NAMALWA (cell line): ENCODE data around the gene PEX3.

Source experiments
- DNase-seq: peaks from one replicate; pipeline ENCODE4 v3.0.0-alpha.2; 2015; ENCODE audit warnings: low spot score

Gene PEX3, protein sequence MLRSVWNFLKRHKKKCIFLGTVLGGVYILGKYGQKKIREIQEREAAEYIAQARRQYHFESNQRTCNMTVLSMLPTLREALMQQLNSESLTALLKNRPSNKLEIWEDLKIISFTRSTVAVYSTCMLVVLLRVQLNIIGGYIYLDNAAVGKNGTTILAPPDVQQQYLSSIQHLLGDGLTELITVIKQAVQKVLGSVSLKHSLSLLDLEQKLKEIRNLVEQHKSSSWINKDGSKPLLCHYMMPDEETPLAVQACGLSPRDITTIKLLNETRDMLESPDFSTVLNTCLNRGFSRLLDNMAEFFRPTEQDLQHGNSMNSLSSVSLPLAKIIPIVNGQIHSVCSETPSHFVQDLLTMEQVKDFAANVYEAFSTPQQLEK

DNA sequence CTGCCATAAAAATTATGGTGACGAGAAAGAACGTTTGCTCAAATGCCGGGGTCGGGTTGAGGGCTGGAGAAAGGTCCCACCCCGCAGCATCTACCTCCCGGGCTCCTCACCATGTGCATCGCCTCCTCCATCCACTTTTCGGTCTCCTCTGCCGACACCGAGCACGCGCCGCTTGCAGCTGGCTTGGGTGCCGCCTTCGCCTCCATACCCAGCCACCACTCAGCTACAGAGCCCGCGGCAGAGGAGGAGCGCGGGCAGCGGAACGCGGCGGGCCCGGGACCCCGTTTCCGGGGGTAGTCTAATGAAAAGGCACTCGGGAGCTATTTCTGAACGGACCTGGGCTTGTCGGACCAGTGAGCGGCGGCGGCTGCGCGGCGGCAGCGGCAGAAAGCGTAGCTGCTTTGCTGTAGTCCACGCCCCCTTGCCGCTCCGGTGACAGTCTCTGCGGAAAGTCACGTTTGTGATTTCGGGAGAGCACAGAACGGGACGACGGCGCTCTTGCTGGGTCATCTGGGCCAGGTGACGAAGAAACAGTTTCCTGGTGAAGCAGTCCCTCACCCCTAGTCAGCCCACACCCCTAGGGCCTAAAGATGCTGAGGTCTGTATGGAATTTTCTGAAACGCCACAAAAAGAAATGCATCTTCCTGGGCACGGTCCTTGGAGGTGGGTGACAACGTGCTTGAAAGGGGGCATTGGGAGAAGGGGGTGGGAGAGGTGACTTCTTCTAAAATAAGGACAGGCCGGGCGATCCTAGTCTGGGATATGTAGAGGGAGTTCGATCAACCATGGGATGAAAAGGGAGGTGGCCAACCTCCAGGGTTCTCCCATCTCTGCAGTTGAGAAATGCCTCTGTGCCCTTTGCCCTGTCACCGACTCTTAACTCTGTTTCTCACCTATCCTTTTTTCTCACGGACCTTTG, at the start of gene PEX3, which contains the start of gene ADAT2:
TSS of gene PEX3 (plus strand) at position 353 of the 919 bp plus-strand sequence. CDS start at position 591, 238 bp downstream.
TSS of gene ADAT2 (minus strand) at position 243 of the 919 bp plus-strand sequence. CDS start at position 206, 37 bp downstream.
- peak; percentile 96 for DNase-seq

DNA sequence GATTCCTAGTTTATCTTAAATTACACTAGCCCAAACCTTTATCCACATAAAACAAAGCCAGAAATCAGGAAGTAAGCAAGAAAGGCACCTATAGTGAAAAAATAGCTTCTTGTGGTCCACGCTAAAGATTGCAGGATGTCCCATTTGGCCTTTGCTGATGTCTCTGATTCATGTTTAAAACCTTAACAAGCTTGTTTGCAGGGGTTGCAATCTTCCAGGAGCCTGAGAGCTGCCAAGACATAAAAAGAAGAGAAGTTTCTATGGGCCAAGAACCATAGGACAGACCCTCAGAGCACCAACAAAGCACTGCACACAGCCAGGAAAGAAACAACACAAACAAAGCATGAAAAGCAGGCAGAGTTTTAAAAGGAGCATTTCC, 49.5 kb upstream of the PEX3 start:
- no peak for DNase-seq

DNA sequence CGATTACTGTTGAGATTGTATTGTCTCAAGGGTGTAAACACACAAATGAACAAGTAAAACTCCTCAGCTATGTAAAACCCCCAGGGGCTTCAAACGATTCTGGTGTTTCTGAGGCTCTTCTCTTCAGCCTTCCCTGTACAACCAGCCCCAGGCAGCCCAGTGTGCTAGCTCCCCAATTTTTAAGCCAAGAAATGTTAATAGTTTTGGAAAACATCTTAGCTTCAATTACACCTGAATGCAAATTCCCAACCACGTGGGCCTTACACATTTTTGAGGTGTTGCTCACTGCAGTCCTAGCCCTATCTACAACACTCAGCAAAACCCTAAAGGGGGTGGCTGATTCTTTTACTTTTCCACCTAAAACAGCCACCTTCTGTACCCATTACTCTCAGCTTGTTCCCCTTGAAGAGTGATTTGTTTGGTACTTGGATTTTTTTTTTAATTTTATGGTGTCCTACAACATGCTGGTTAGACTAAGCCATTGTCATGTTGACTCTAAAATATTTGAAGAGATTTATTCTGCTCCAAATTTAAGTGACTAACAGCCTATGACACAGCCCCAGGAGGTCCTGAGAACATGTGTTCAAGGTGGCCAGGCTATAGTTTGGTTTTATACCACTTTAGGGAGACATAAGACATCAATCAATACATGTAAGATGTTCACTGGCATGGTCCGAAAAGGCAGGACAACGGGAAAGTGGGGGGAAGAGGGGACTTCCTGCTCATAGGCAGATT, 48.8 kb upstream of the PEX3 start:
- no peak for DNase-seq

- DNase-seq = no peak
Observed at GRCh38 chr6:143402721-143403336, 47.8 kb upstream of the PEX3 start.

GRCh38 chr6:143405373-143406154, 45.0 kb upstream of the PEX3 start:
- no peak for DNase-seq

DNA sequence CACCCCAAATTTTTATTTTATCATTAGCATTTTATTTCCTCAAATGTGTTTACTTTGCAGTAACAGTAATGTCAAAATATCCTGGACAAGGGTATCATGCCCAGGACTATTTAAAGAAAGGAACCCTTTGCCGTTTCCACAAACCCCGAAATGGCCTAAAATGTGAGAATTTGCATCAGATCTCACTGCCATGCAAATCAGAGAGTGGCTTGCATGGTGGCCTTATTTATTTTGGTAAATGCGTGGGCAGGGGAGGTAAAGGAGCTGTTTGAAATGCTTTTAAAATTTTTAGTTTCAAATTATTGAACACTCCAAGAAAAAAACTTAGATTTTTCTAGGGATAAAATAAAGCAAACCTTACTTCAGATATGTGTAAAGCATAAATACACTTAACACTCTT, 43.9 kb upstream of the PEX3 start:
- DNase-seq = no peak

GRCh38 chr6:143408151-143408786, 42.3 kb upstream of the PEX3 start:
- no peak for DNase-seq

GRCh38 chr6:143408787-143409162, 41.8 kb upstream of the PEX3 start:
- DNase-seq = no peak

GRCh38 chr6:143410859-143411270, 39.7 kb upstream of the PEX3 start:
- DNase-seq = no peak

DNA sequence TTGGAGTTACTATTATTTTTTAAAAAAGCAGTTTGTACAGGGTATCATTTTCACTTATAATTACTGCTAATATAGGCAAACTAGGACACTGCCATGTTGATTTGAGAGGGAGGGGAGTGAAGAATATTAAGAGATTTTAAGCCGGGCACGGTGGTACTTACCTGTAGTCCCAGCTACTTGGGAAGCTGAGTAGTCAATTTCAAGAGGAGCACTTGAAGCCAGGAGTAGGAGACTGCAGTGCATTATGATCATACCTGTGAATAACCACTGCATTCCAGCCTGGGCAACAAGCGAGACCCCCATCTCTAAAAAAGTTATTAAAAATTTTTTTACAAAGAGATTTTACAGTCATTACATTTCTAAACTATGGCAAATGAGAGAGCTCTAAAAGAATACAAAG, 35.8 kb upstream of the PEX3 start:
- DNase-seq = no peak

- no peak for DNase-seq
Observed at GRCh38 chr6:143419526-143419925, 31.1 kb upstream of the PEX3 start.

DNA sequence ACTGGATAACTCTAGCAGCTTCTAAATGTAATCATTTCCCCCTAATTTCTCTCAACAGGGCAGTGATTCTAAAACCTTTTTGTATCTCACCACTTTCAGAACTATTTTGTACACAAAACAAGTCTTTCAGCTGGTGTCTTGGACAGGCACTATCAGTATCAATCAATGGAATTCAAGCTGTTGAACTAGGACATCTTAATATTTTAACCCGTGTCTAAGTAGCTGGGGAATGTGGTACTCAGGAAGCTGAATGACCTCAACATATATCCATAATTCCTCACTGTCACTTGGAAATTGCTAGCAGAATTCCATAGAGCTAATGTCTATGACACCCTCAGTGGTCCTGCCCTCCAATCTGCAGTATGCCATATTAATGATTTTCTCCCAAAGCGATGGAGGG, 24.6 kb upstream of the PEX3 start:
- no peak for DNase-seq

- DNase-seq = peak; percentile 83
Observed at GRCh38 chr6:143427109-143427817, 23.3 kb upstream of the PEX3 start.

DNA sequence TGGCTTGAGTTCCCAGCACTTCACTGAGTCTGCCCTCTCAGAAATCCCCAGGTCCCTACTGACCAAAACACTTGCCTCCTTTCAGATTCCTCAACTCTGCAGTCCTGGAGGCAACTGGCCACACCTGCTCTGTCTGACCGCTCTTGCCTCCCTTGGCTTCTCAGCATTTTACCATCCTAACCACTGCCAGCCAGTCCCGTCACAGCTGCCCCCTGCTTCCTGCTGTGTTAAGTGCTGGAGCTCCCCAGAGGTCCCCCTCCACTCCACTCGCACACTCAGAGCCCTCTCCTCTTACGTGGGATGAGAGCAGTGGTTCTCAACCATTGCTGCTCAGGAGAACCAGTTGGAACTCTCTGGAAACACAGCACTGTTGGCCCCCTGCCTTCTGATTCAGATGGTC, 20.6 kb upstream of the PEX3 start:
- DNase-seq = no peak

DNA sequence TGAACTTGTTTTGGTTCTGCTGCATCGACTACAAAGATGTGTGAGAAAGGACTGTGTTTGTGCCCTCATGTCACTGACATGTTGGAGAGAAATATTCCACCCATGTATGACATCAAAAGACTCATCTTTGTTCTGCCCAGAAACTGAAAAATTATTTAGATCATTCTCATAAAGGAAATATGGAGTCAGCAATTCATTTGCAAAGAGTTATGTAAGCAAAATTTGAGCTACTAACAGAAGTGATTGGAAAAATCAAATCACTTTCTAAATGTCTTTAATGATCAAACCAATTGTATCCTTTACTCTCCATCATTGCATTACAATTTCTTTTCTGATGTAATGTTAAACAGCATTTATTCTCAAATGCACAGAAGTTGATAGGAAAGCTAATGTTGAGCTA, 19.4 kb upstream of the PEX3 start:
- no peak for DNase-seq

DNA sequence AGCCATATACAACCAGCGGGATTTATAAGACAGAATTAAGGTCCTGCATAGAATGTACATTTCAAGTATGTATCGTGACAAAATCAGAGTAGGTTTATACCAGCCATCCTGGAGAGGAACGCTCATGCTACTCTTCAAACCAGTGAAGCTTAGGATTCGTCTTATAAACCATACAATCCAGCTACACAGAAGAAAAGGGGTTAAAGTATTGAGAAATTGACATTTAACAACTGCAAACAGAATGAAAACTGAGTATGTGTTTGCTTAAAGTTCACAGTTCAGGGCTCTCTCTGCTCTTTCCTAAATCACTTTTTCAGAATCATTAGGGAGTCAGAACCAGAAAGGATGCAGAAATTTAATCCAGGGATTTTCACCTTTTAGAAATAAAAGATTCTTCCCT, 18.0 kb upstream of the PEX3 start:
- no peak for DNase-seq

DNA sequence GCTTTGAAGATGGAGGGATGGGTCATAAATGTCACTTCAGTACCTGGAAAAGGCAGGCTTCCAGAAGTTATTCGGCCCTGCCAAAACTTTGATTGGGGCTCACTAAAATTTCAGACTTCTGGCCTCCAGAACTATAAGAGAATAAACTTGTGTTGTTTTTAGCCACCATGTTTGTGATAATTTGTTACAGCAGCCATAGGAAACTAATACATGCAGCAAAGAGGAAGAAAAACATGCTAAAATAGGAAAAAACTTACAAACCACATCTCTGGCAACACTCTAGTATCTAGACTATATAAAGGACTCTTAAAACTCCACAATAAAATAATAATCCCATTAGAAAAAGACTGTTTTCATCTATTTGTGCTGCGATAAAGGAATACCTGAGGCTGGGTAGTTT, 9.6 kb upstream of the PEX3 start:
- no peak for DNase-seq

DNA sequence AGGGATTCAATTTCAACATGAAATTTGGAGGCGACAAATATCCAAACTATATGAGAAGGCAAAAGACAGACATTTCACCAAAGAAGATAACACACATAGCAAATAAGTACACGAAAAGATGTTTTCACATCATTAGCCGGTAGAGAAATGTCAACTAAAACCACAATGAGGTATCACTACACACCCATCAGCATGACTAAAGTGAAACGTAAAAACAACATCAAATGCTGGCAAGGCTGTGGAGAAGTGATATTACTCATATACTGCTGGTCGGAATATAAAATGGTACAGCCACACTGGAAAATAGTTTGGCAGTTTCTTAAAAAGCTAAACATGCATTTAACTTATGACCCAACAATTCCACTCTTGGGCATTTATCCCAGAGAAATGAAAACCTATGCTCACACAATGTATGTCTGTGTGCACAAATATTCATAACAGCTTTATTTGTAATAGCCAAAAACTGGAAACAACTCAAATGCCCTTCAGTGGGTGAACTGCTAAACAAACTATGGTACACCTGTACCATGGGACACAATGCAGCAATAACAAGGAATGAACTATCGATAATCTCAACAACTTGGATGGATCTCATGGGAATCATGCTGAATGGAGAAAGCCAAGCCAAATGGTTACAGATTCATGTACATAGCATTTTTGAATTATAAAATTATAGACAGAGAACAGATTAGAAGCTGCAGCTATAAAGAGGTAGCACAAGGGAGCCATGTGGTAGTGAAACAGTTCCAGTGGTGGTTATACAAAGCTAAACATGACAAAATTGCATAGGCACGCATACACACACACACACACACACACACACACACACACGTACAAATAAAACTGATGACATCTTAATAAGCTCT, 8.7 kb upstream of the PEX3 start:
- DNase-seq = no peak

DNA sequence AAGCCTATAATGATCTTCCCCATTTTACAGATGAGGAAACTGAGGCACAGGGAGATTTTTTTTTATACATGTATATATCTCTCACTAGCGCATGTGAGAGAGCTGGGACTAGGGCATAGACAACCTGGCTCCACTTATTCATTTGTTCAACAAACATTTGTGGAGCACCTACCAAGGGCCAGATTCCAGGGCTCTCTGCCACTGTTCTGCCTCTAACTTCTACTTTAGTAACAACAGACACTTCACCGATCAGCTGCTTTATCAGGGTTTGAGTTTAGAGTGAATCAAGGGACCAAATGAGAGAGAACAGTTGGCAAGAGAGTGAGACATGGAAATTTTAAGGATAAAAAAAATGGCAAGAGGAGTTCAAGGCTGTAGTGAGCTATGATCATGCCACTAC, 7.5 kb upstream of the PEX3 start:
- no peak for DNase-seq
